ENCODE results near the gene NTHL1.

Gene NTHL1

GRCh38 chr16:2070576-2071453, 23.2 kb upstream of the NTHL1 start:
- H3K4me1 ChIP-seq, result no peaks in the 10 kb centered on the region
- no peak overlapping the region for H2AFZ ChIP-seq
- no peaks in the 10 kb centered on the region for H3K36me3 ChIP-seq (ENCODE audit: control insufficient read depth, insufficient read depth, low read length)
- H3K27ac ChIP-seq, result no peak overlapping the region
- peaks cover 4% of the 10 kb centered on the region for H3K79me2 ChIP-seq
- TF ChIP-seq, protein P1, sequence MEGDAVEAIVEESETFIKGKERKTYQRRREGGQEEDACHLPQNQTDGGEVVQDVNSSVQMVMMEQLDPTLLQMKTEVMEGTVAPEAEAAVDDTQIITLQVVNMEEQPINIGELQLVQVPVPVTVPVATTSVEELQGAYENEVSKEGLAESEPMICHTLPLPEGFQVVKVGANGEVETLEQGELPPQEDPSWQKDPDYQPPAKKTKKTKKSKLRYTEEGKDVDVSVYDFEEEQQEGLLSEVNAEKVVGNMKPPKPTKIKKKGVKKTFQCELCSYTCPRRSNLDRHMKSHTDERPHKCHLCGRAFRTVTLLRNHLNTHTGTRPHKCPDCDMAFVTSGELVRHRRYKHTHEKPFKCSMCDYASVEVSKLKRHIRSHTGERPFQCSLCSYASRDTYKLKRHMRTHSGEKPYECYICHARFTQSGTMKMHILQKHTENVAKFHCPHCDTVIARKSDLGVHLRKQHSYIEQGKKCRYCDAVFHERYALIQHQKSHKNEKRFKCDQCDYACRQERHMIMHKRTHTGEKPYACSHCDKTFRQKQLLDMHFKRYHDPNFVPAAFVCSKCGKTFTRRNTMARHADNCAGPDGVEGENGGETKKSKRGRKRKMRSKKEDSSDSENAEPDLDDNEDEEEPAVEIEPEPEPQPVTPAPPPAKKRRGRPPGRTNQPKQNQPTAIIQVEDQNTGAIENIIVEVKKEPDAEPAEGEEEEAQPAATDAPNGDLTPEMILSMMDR (IDR thresholded peaks at IDR 0.05), result no peak
- H3K4me2 ChIP-seq (ENCODE audit: low read length), result no peak overlapping the region
- no peaks in the 10 kb centered on the region for H3K27me3 ChIP-seq (ENCODE audit: control insufficient read depth, insufficient read depth, low read length)
- no peak overlapping the region for H3K9ac ChIP-seq
- H3K9me3 ChIP-seq (ENCODE audit: control insufficient read depth, low read length), result no peaks in the 10 kb centered on the region
- H3K4me3 ChIP-seq (ENCODE audit: low read depth, low read length), result no peak overlapping the region

- Histone ChIP-seq H3K36me3 (ENCODE audit: control insufficient read depth, insufficient read depth, low read length) (no peaks in the 10 kb centered on the region), H3K9ac (no peak overlapping the region), H3K27ac (no peak overlapping the region), H3K4me2 (ENCODE audit: low read length) (no peak overlapping the region), H3K27me3 (ENCODE audit: control insufficient read depth, insufficient read depth, low read length) (no peaks in the 10 kb centered on the region), H3K4me1 (no peaks in the 10 kb centered on the region), H3K9me3 (ENCODE audit: control insufficient read depth, low read length) (no peaks in the 10 kb centered on the region), H3K4me3 (ENCODE audit: low read depth, low read length) (no peak overlapping the region), H3K79me2 (no peaks in the 10 kb centered on the region), H2AFZ (no peak overlapping the region)
- TF ChIP-seq, protein P1 (IDR thresholded peaks at IDR 0.05), result no peak
These were observed 18.5 kb upstream of the NTHL1 start for GRCh38 chr16:2066139-2066538.

GRCh38 chr16:2064368-2064945, 16.8 kb upstream of the NTHL1 start:
- Histone ChIP-seq H3K4me1 (no peaks in the 10 kb centered on the region), H3K27ac (no peak overlapping the region), H3K79me2 (no peaks in the 10 kb centered on the region), H3K9me3 (ENCODE audit: control insufficient read depth, low read length) (no peaks in the 10 kb centered on the region), H3K27me3 (ENCODE audit: control insufficient read depth, insufficient read depth, low read length) (no peaks in the 10 kb centered on the region), H3K36me3 (ENCODE audit: control insufficient read depth, insufficient read depth, low read length) (no peaks in the 10 kb centered on the region), H2AFZ (no peak overlapping the region), H3K4me2 (ENCODE audit: low read length) (no peak overlapping the region), H3K9ac (no peak overlapping the region), H3K4me3 (ENCODE audit: low read depth, low read length) (no peak overlapping the region)
- TF ChIP-seq, protein P1 (IDR thresholded peaks at IDR 0.05), result no peak

GRCh38 chr16:2063861-2064260, 16.2 kb upstream of the NTHL1 start:
- Histone ChIP-seq H3K9me3 (ENCODE audit: control insufficient read depth, low read length) (no peaks in the 10 kb centered on the region), H3K36me3 (ENCODE audit: control insufficient read depth, insufficient read depth, low read length) (no peaks in the 10 kb centered on the region), H3K79me2 (no peaks in the 10 kb centered on the region), H3K27me3 (ENCODE audit: control insufficient read depth, insufficient read depth, low read length) (no peaks in the 10 kb centered on the region), H3K4me3 (ENCODE audit: low read depth, low read length) (no peak overlapping the region), H3K4me1 (no peaks in the 10 kb centered on the region), H3K9ac (no peak overlapping the region), H2AFZ (no peak overlapping the region), H3K27ac (no peak overlapping the region), H3K4me2 (ENCODE audit: low read length) (no peak overlapping the region)
- TF ChIP-seq, protein P1 (IDR thresholded peaks at IDR 0.05), result no peak

All from parathyroid adenoma (tissue), 2 donors.